WTC11 (cell line): ENCODE measurements around the gene COBL. TPM values are rescaled to one million over a fixed set of nuclear protein-coding genes. Genes with fewer than 3 reads are reported as not detected.
A peak's percentile ranks its signal among the peaks of the same experiment; 100 is the strongest.

Experiments used
- ATAC-seq: fragments of 200-7000 bp; cut with Tn5 transposase; 2 replicates; pipeline ENCODE4 v1.10.0; 2021; ENCODE audit warnings: mild to moderate bottlenecking, moderate library complexity
- CTCF ChIA-PET: fragments of 300-600 bp; sonication (Branson Sonifier 250); formaldehyde crosslinking; loops from one replicate; lab custom pipeline; 2021; ENCODE audit warnings: antibody characterized with exemption; lab: Charles Lee
- POLR2A ChIA-PET: fragments of 350-600 bp; sonication (Branson Sonifier 250); formaldehyde crosslinking; loops from one replicate; lab custom pipeline; 2021; ENCODE audit warnings: antibody characterized with exemption; lab: Charles Lee
- DNase-seq: peaks from one replicate; pipeline ENCODE4 v3.0.0; 2021; ENCODE audit warnings: low spot score
- H3K27ac Mint-ChIP-seq: 2 replicates; pipeline ENCODE4 v1.8.0; 2021; ENCODE audit warnings: mixed read lengths
- H3K27me3 Mint-ChIP-seq: 2 replicates; pipeline ENCODE4 v1.8.0; 2021; ENCODE audit warnings: low read depth, mild to moderate bottlenecking, moderate library complexity, mixed read lengths
- H3K36me3 Mint-ChIP-seq: 2 replicates; pipeline ENCODE4 v1.8.0; 2021; ENCODE audit warnings: mixed read lengths
- H3K4me1 Mint-ChIP-seq: 2 replicates; pipeline ENCODE4 v1.8.0; 2022; ENCODE audit warnings: mixed read lengths
- H3K4me3 Mint-ChIP-seq: 2 replicates; pipeline ENCODE4 v1.8.0; 2021; ENCODE audit warnings: mild to moderate bottlenecking, moderate library complexity, mixed read lengths
- H3K9me3 Mint-ChIP-seq: 2 replicates; pipeline ENCODE4 v1.8.0; 2021; ENCODE audit warnings: mixed read lengths
- AFF4 ChIP-seq: sonication (generic); formaldehyde crosslinking; IDR thresholded peaks from 2 replicates; pipeline ENCODE4 v1.8.1; 2023; ENCODE audit warnings: mild to moderate bottlenecking, missing genetic modification reagents, borderline replicate concordance
- ARID4B ChIP-seq: sonication (generic); formaldehyde crosslinking; IDR thresholded peaks from 2 replicates; pipeline ENCODE4 v1.8.0; 2023; ENCODE audit warnings: missing genetic modification reagents, mild to moderate bottlenecking, borderline replicate concordance
- CBFB ChIP-seq: sonication (generic); formaldehyde crosslinking; IDR thresholded peaks from 2 replicates; pipeline ENCODE4 v1.8.1; 2022; ENCODE audit warnings: mild to moderate bottlenecking, low read depth, missing genetic modification reagents
- CREB1 ChIP-seq: sonication (generic); formaldehyde crosslinking; IDR thresholded peaks from 2 replicates; pipeline ENCODE4 v1.8.0; 2023; ENCODE audit warnings: mild to moderate bottlenecking, missing genetic modification reagents
- CREM ChIP-seq: sonication (generic); formaldehyde crosslinking; IDR thresholded peaks from 2 replicates; pipeline ENCODE4 v1.8.1; 2022; ENCODE audit warnings: mild to moderate bottlenecking, missing genetic modification reagents, moderate library complexity
- ELF4 ChIP-seq: sonication (generic); formaldehyde crosslinking; IDR thresholded peaks from 2 replicates; pipeline ENCODE4 v1.8.1; 2022; ENCODE audit warnings: low read depth, mild to moderate bottlenecking, moderate library complexity, missing genetic modification reagents
- HMGA2 ChIP-seq: fragments of 250-450 bp; sonication (Bioruptor Pico); IDR thresholded peaks from 2 replicates; pipeline ENCODE4 v1.4.0; 2021; ENCODE audit warnings: mild to moderate bottlenecking, moderate library complexity
- IRF1 ChIP-seq: sonication (generic); formaldehyde crosslinking; IDR thresholded peaks from 2 replicates; pipeline ENCODE4 v1.8.0; 2023; ENCODE audit warnings: missing genetic modification reagents
- PRRX2 ChIP-seq: fragments of 250-450 bp; sonication (Bioruptor Pico); IDR thresholded peaks from 2 replicates; pipeline ENCODE4 v1.8.0; 2021; ENCODE audit warnings: mild to moderate bottlenecking
- SMAD3 ChIP-seq: sonication (generic); formaldehyde crosslinking; IDR thresholded peaks from 2 replicates; pipeline ENCODE4 v1.8.0; 2022; ENCODE audit warnings: missing genetic modification reagents, mild to moderate bottlenecking, borderline replicate concordance
- SP1 ChIP-seq: sonication (generic); formaldehyde crosslinking; conservative IDR thresholded peaks from 2 replicates; pipeline ENCODE4 v1.8.1; 2022; ENCODE audit warnings: missing genetic modification reagents
- ZNF281 ChIP-seq: sonication (generic); formaldehyde crosslinking; IDR thresholded peaks from 2 replicates; pipeline ENCODE4 v1.8.0; 2023; ENCODE audit warnings: mild to moderate bottlenecking, missing genetic modification reagents
- total RNA-seq: library from RNA; stranded (reverse); gene quantifications from 3 replicates; pipeline ENCODE4 v1.2.3, GENCODE V29; 2021
- TF ChIP-seq, protein P1 (sequence below): sonication (generic); formaldehyde crosslinking; IDR thresholded peaks from 2 replicates; pipeline ENCODE4 v1.8.1; 2023; ENCODE audit warnings: mild to moderate bottlenecking, missing genetic modification reagents, moderate library complexity
- TF ChIP-seq, protein P2 (sequence below): sonication (generic); formaldehyde crosslinking; IDR thresholded peaks from 2 replicates; pipeline ENCODE4 v1.8.0; 2022; ENCODE audit warnings: mild to moderate bottlenecking, missing genetic modification reagents

The COBL gene
- total RNA-seq, 1 experiment from 2014 or later: 36.5 TPM

DNA sequence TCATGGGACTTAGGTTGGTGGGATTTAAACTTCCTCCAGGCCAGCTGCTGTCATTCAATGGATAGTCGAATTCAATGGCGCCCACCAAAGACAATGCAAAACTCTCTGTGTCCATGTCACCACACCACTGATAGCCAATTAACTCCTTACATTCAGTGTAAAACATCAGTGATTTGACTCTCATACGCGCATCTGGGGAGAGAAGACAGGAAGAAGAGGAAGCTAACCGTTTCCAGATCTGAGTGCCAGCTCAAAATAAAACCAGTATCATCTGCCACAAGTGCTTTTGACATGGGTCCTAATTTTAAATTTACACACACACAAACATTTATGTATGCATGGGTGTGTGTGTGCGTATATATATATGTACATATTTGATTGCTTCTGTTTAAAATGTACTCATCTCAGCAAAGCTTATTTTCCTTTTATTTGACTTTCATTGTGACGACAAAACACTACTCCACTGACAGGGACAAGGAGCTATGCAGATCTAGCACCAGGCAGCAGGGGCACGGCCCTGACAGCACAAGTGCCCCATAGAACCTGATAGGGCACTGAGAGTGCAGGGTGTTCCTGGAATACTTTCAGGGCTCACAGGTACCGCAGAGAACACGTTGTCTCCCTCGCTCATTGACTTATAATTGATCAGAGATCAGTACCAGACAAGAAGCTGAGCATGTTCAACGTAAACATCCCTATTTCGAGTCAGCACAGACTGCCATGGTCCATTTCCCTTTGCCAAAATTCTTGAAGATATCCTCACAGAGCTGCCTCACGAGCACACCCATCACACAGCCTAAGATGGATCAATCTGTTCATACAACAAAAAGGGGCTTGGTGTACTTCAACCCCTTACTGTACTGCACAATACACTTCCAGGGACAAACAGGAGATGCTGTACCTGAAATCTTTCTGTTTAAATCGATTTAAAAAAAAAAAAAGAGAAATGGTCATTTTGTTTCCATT is 176.1 kb downstream of the COBL start:
- DNase-seq (no peak), ATAC-seq (no peak)
- peak overlapping the region; percentile 1; the same call in 1 of the 2 replicates for H3K27ac Mint-ChIP-seq
- ChIA-PET POLR2A (interaction anchor here (0.7 kb wide), 4 partner anchors 124 to 460 kb away, joined by 4 to 5 read pairs (median 4); no protein-coding TSS in a partner anchor), CTCF (interaction anchor here (0.5 to 4.0 kb wide), 43 partner anchors 10 to 1025 kb away, joined by 3 to 37 read pairs (median 4); no protein-coding TSS in a partner anchor)
- peaks cover 6% of the 10 kb centered on the region; the same call in 1 of the 2 replicates for H3K9me3 Mint-ChIP-seq
- H3K4me3 Mint-ChIP-seq: no peak overlapping the region
- no peak for TF ChIP-seq PRRX2 (CRISPR knock-in tag)
- TF ChIP-seq CBFB: no peak
- TF ChIP-seq CREM (CRISPR knock-in tag): no peak
- TF ChIP-seq SMAD3 (CRISPR knock-in tag): no peak
- TF ChIP-seq ARID4B (CRISPR knock-in tag): no peak
- TF ChIP-seq CREB1 (CRISPR knock-in tag): no peak
- no peak for TF ChIP-seq ELF4 (CRISPR knock-in tag)
- no peak for TF ChIP-seq HMGA2 (CRISPR knock-in tag)
- TF ChIP-seq, protein P1, sequence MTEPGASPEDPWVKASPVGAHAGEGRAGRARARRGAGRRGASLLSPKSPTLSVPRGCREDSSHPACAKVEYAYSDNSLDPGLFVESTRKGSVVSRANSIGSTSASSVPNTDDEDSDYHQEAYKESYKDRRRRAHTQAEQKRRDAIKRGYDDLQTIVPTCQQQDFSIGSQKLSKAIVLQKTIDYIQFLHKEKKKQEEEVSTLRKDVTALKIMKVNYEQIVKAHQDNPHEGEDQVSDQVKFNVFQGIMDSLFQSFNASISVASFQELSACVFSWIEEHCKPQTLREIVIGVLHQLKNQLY (CRISPR knock-in tag): no peak
- TF ChIP-seq SP1 (CRISPR knock-in tag): no peak
- no peak for TF ChIP-seq IRF1 (CRISPR knock-in tag)
- TF ChIP-seq, protein P2, sequence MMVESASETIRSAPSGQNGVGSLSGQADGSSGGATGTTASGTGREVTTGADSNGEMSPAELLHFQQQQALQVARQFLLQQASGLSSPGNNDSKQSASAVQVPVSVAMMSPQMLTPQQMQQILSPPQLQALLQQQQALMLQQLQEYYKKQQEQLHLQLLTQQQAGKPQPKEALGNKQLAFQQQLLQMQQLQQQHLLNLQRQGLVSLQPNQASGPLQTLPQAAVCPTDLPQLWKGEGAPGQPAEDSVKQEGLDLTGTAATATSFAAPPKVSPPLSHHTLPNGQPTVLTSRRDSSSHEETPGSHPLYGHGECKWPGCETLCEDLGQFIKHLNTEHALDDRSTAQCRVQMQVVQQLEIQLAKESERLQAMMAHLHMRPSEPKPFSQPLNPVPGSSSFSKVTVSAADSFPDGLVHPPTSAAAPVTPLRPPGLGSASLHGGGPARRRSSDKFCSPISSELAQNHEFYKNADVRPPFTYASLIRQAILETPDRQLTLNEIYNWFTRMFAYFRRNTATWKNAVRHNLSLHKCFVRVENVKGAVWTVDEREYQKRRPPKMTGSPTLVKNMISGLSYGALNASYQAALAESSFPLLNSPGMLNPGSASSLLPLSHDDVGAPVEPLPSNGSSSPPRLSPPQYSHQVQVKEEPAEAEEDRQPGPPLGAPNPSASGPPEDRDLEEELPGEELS: no peak
- TF ChIP-seq ZNF281: no peak
- TF ChIP-seq AFF4: no peak
- TF ChIP-seq, all 79 proteins: peak for 0
- Mint-ChIP-seq H3K4me1 (peaks cover 48% of the 10 kb centered on the region), H3K36me3 (peaks cover 10% of the 10 kb centered on the region), H3K27me3 (no peaks in the 10 kb centered on the region)
